ENCODE data around the gene TBX15. TPM values are rescaled to one million over a fixed set of nuclear protein-coding genes. Genes with fewer than 3 reads are reported as not detected.

TBX15 gene
- polyA plus RNA-seq, 1 donor = 0.04 TPM

GRCh38 chr1:119001181-119002027 is 13.3 kb upstream of the TBX15 start:
- no peak overlapping the region for H3K4me3 ChIP-seq (ENCODE audit: low read length)
- no CpG with 5 or more reads among the region's 49 CpGs for WGBS (ENCODE audit: insufficient coverage, low lambda C conversion rate)

GRCh38 chr1:119000371-119001180 is 12.4 kb upstream of the TBX15 start:
- H3K27ac ChIP-seq (ENCODE audit: low read length) = no peak overlapping the region
- no peak for DNase-seq
- H3K9me3 ChIP-seq (ENCODE audit: control insufficient read depth, low read depth, low read length) = peaks cover 4% of the 10 kb centered on the region
- peaks cover 4% of the 10 kb centered on the region for H3K4me1 ChIP-seq (ENCODE audit: control insufficient read depth, insufficient read depth, low read length)
- H3K27me3 ChIP-seq (ENCODE audit: control insufficient read depth, insufficient read depth, low read length) = peaks cover 98% of the 10 kb centered on the region
- H3K36me3 ChIP-seq (ENCODE audit: control insufficient read depth, insufficient read depth, low read length) = no peaks in the 10 kb centered on the region
- WGBS (ENCODE audit: insufficient coverage, low lambda C conversion rate) = 7% methylated on average over 3 of the region's 44 CpGs
- H3K4me3 ChIP-seq (ENCODE audit: low read length) = no peak overlapping the region

More at GRCh38 chr1:119001181-119002027, 13.3 kb upstream of the TBX15 start:
- Histone ChIP-seq H3K4me1 (ENCODE audit: control insufficient read depth, insufficient read depth, low read length) (peaks cover 4% of the 10 kb centered on the region), H3K36me3 (ENCODE audit: control insufficient read depth, insufficient read depth, low read length) (no peaks in the 10 kb centered on the region), H3K9me3 (ENCODE audit: control insufficient read depth, low read depth, low read length) (peaks cover 5% of the 10 kb centered on the region), H3K27me3 (ENCODE audit: control insufficient read depth, insufficient read depth, low read length) (peaks cover 98% of the 10 kb centered on the region), H3K27ac (ENCODE audit: low read length) (no peak overlapping the region)
- DNase-seq = no peak

- no peak for DNase-seq
- H3K9me3 ChIP-seq (ENCODE audit: control insufficient read depth, low read depth, low read length) = peaks cover 4% of the 10 kb centered on the region
- peaks cover 99% of the 10 kb centered on the region for H3K27me3 ChIP-seq (ENCODE audit: control insufficient read depth, insufficient read depth, low read length)
- 0% methylated on average over 1 of the region's 27 CpGs for WGBS (ENCODE audit: insufficient coverage, low lambda C conversion rate)
- no peaks in the 10 kb centered on the region for H3K36me3 ChIP-seq (ENCODE audit: control insufficient read depth, insufficient read depth, low read length)
- H3K27ac ChIP-seq (ENCODE audit: low read length) = no peak overlapping the region
- H3K4me1 ChIP-seq (ENCODE audit: control insufficient read depth, insufficient read depth, low read length) = peaks cover 4% of the 10 kb centered on the region
- H3K4me3 ChIP-seq (ENCODE audit: low read length) = no peak overlapping the region
Measured at GRCh38 chr1:118999348-119000071, 11.4 kb upstream of the TBX15 start.

- H3K4me1 ChIP-seq (ENCODE audit: control insufficient read depth, insufficient read depth, low read length) = peaks cover 4% of the 10 kb centered on the region
- H3K27me3 ChIP-seq (ENCODE audit: control insufficient read depth, insufficient read depth, low read length) = peaks cover 99% of the 10 kb centered on the region
- no peak for DNase-seq
- WGBS (ENCODE audit: insufficient coverage, low lambda C conversion rate) = 60% methylated on average over 1 of the region's 2 CpGs
- H3K9me3 ChIP-seq (ENCODE audit: control insufficient read depth, low read depth, low read length) = peaks cover 4% of the 10 kb centered on the region
- no peaks in the 10 kb centered on the region for H3K36me3 ChIP-seq (ENCODE audit: control insufficient read depth, insufficient read depth, low read length)
- no peak overlapping the region for H3K4me3 ChIP-seq (ENCODE audit: low read length)
- H3K27ac ChIP-seq (ENCODE audit: low read length) = no peak overlapping the region
Measured at GRCh38 chr1:118998171-118998570, 10.0 kb upstream of the TBX15 start.

GRCh38 chr1:118997225-118997624 is 9.1 kb upstream of the TBX15 start:
- Histone ChIP-seq H3K4me1 (ENCODE audit: control insufficient read depth, insufficient read depth, low read length) (peaks cover 4% of the 10 kb centered on the region), H3K27me3 (ENCODE audit: control insufficient read depth, insufficient read depth, low read length) (peaks cover 99% of the 10 kb centered on the region), H3K9me3 (ENCODE audit: control insufficient read depth, low read depth, low read length) (peaks cover 9% of the 10 kb centered on the region), H3K27ac (ENCODE audit: low read length) (no peak overlapping the region), H3K36me3 (ENCODE audit: control insufficient read depth, insufficient read depth, low read length) (no peaks in the 10 kb centered on the region), H3K4me3 (ENCODE audit: low read length) (no peak overlapping the region)
- DNase-seq = no peak
- no CpG with 5 or more reads among the region's 7 CpGs for WGBS (ENCODE audit: insufficient coverage, low lambda C conversion rate)

GRCh38 chr1:118995312-118996016 is 7.3 kb upstream of the TBX15 start:
- Histone ChIP-seq H3K27me3 (ENCODE audit: control insufficient read depth, insufficient read depth, low read length) (peaks cover 99% of the 10 kb centered on the region), H3K4me1 (ENCODE audit: control insufficient read depth, insufficient read depth, low read length) (peaks cover under 1% of the 10 kb centered on the region), H3K4me3 (ENCODE audit: low read length) (no peak overlapping the region), H3K9me3 (ENCODE audit: control insufficient read depth, low read depth, low read length) (peaks cover 5% of the 10 kb centered on the region), H3K36me3 (ENCODE audit: control insufficient read depth, insufficient read depth, low read length) (no peaks in the 10 kb centered on the region), H3K27ac (ENCODE audit: low read length) (no peak overlapping the region)
- 33% methylated on average over 1 of the region's 3 CpGs for WGBS (ENCODE audit: insufficient coverage, low lambda C conversion rate)
- no peak for DNase-seq

GRCh38 chr1:118993700-118994026 is 5.5 kb upstream of the TBX15 start:
- no peak overlapping the region for H3K27ac ChIP-seq (ENCODE audit: low read length)
- H3K9me3 ChIP-seq (ENCODE audit: control insufficient read depth, low read depth, low read length) = peaks cover 5% of the 10 kb centered on the region
- H3K4me3 ChIP-seq (ENCODE audit: low read length) = no peak overlapping the region
- WGBS (ENCODE audit: insufficient coverage, low lambda C conversion rate) = 15% methylated on average over 4 of the region's 9 CpGs
- DNase-seq = no peak
- no peaks in the 10 kb centered on the region for H3K4me1 ChIP-seq (ENCODE audit: control insufficient read depth, insufficient read depth, low read length)
- H3K36me3 ChIP-seq (ENCODE audit: control insufficient read depth, insufficient read depth, low read length) = no peaks in the 10 kb centered on the region
- peaks cover 99% of the 10 kb centered on the region for H3K27me3 ChIP-seq (ENCODE audit: control insufficient read depth, insufficient read depth, low read length)

- peaks cover 6% of the 10 kb centered on the region for H3K9me3 ChIP-seq (ENCODE audit: control insufficient read depth, low read depth, low read length)
- DNase-seq = no peak
- no peaks in the 10 kb centered on the region for H3K4me1 ChIP-seq (ENCODE audit: control insufficient read depth, insufficient read depth, low read length)
- whole genome bisulfite sequencing (ENCODE audit: insufficient coverage, low lambda C conversion rate) = no CpG with 5 or more reads among the region's 53 CpGs
- no peaks in the 10 kb centered on the region for H3K36me3 ChIP-seq (ENCODE audit: control insufficient read depth, insufficient read depth, low read length)
- H3K27me3 ChIP-seq (ENCODE audit: control insufficient read depth, insufficient read depth, low read length) = peaks cover 99% of the 10 kb centered on the region
- no peak overlapping the region for H3K27ac ChIP-seq (ENCODE audit: low read length)
- H3K4me3 ChIP-seq (ENCODE audit: low read length) = no peak overlapping the region
Measured at GRCh38 chr1:118992868-118993699, 4.9 kb upstream of the TBX15 start.

GRCh38 chr1:118992237-118992825 is 4.2 kb upstream of the TBX15 start:
- no peaks in the 10 kb centered on the region for H3K36me3 ChIP-seq (ENCODE audit: control insufficient read depth, insufficient read depth, low read length)
- peaks cover 12% of the 10 kb centered on the region for H3K9me3 ChIP-seq (ENCODE audit: control insufficient read depth, low read depth, low read length)
- no peak overlapping the region for H3K4me3 ChIP-seq (ENCODE audit: low read length)
- no CpG with 5 or more reads among the region's 22 CpGs for WGBS (ENCODE audit: insufficient coverage, low lambda C conversion rate)
- no peak for DNase-seq
- no peaks in the 10 kb centered on the region for H3K4me1 ChIP-seq (ENCODE audit: control insufficient read depth, insufficient read depth, low read length)
- no peak overlapping the region for H3K27ac ChIP-seq (ENCODE audit: low read length)
- peaks cover 100% of the 10 kb centered on the region for H3K27me3 ChIP-seq (ENCODE audit: control insufficient read depth, insufficient read depth, low read length)
